GM18507 (cell line): ENCODE results near the gene SNW1.

Source experiments
- DNase-seq: peaks from one replicate; pipeline ENCODE4 v3.0.0; 2011; ENCODE audit warnings: low read depth; ENCODE audit not compliant: insufficient read length; ENCODE audit errors: extremely low spot score
- FAIRE-seq: peaks from 2 replicates; lab custom pipeline; 2011; peaks lifted over from hg19 to GRCh38; lab: Jason Lieb, UNC

SNW1 gene

DNA sequence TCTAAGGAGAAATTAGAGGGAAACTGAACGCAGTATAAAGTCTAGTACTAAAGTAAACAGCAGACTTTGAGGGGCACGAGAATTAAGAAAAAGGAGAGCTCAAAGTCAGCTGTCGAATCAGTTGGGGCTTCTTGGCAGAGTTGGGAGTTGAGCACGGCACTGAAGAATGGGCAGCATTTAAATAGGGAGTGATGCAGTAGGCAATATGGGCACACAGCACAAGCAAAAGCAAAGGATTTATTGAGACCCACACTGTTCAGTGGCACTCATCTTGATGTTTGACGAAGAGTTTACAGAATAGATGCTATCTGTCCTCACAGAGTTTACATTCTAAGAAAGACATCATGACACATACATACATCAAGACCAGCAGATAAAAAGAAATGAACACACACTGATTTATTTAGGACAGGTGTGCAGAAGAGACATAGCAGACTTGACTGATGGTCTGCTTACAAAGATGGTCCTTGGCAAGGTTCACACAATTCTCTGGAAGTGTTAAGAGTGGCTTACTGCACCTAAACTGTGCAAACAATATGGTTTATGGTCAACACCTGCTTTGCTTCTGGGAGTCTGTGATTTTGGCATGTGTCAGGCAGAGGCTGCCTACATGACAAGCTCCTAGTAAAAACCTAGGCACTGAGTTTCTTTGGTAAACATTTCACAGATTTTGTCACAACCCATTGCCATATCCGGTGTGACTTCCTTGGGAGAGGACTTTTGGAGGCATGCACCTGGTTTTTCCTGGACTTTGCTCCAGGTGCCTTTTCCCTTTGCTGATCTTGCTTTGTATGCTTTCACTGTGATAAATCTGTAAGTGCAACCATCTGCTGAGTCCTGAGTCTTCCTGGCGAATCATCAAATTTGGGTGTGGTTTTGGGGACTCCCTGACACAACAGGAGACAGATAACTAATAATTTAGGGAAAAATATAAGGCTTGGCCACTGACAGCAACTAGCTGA, 79.5 kb downstream of the SNW1 start:
- FAIRE-seq, result no peak
- no peak for DNase-seq

GRCh38 chr14:77674931-77675330, 86.0 kb downstream of the SNW1 start:
- FAIRE-seq (no peak), DNase-seq (no peak)

DNA sequence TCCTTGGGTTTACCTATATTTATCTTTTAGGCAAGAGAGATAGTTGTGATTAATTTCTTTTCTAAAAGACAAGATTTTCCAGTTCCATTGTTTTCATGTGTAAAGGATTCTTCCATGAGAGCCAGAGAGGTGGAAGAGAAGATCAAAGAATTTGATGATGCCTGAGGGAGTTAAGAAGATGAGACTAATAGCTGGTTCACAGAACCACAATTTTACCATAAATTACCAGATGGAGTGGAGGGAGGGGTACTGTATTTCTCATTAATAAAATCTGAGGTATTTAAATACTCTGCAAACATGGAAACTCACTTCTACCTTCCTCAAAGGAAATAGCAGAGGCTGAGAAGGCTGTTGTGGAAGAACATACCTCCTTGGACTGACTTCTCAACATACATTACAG, 87.8 kb downstream of the SNW1 start:
- FAIRE-seq, result no peak
- DNase-seq, result no peak
